Epithelial cell of esophagus (primary cell): ENCODE measurements around the gene TNFAIP2.

Experiments used
- DNase-seq: peaks from one replicate; pipeline ENCODE4 v3.0.0; 2010; ENCODE audit warnings: low read depth
- H3K4me3 ChIP-seq: 2 replicates; pipeline ENCODE4 v1.5.1; 2011; ENCODE audit warnings: mild to moderate bottlenecking, low read length, control low read depth
- TF ChIP-seq, protein P1 (sequence below): IDR thresholded peaks from 2 replicates; pipeline ENCODE4 v1.5.1; 2011; ENCODE audit warnings: low read depth, mild to moderate bottlenecking, low read length, control low read depth, inconsistent platforms; ENCODE audit not compliant: insufficient read depth; ENCODE audit errors: missing control alignments

The TNFAIP2 gene

DNA sequence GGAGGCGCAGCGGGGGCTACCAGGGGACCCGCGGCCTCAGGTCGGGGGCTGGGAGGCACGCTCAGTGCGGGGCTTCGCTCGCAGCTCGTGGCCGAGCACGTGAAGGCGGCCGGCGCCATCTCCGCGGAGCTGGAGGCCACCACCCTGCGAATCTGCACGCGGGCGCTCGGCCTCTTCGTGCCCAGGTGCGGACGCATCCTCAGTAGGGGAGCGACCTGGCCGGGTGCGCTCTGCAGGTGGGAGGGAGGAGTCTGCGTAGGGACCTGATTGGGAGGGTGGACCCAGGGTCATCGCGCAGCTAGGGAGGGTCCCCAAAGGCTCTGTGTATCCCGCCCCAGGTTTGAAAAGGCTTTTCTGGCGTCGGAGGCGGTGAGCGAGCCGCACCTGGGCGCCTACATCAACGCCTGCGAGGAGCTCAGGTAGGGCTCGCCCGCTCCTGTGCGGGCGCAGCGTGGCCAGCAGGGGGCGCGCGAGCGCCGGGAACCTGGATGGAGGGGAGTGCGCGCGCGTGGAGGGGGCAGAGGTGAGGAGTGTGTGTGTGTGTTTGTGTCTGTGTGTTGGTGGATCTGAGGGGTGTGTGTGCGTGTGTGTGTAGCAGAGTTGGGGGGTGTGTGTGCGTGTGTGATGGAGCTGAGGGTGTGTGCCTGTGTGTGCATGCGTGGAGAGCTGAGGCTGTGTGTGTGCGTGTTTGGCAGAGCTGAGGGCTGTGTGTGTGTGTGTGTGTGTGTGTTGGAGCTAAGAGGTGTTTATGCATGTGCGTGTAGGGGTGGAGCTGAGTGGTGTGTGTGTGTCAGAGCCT, 18.4 kb upstream of the TNFAIP2 start:
- peak; percentile 58 for DNase-seq
- TF ChIP-seq, protein P1, sequence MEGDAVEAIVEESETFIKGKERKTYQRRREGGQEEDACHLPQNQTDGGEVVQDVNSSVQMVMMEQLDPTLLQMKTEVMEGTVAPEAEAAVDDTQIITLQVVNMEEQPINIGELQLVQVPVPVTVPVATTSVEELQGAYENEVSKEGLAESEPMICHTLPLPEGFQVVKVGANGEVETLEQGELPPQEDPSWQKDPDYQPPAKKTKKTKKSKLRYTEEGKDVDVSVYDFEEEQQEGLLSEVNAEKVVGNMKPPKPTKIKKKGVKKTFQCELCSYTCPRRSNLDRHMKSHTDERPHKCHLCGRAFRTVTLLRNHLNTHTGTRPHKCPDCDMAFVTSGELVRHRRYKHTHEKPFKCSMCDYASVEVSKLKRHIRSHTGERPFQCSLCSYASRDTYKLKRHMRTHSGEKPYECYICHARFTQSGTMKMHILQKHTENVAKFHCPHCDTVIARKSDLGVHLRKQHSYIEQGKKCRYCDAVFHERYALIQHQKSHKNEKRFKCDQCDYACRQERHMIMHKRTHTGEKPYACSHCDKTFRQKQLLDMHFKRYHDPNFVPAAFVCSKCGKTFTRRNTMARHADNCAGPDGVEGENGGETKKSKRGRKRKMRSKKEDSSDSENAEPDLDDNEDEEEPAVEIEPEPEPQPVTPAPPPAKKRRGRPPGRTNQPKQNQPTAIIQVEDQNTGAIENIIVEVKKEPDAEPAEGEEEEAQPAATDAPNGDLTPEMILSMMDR = peak; percentile 73

GRCh38 chr14:103105580-103106150, 17.6 kb upstream of the TNFAIP2 start:
- no peak for DNase-seq
- H3K4me3 ChIP-seq = no peak overlapping the region
- TF ChIP-seq, protein P1 = peak; percentile 23

More for the DNA sequence above, 18.4 kb upstream of the TNFAIP2 start:
- H3K4me3 ChIP-seq = no peak overlapping the region

GRCh38 chr14:103107455-103107854, 15.8 kb upstream of the TNFAIP2 start:
- DNase-seq = no peak
- TF ChIP-seq, protein P1 = no peak
- no peak overlapping the region for H3K4me3 ChIP-seq

- no peak for DNase-seq
- no peak overlapping the region for H3K4me3 ChIP-seq
- TF ChIP-seq, protein P1 = no peak
Measured at GRCh38 chr14:103107941-103108748, 15.1 kb upstream of the TNFAIP2 start.

DNA sequence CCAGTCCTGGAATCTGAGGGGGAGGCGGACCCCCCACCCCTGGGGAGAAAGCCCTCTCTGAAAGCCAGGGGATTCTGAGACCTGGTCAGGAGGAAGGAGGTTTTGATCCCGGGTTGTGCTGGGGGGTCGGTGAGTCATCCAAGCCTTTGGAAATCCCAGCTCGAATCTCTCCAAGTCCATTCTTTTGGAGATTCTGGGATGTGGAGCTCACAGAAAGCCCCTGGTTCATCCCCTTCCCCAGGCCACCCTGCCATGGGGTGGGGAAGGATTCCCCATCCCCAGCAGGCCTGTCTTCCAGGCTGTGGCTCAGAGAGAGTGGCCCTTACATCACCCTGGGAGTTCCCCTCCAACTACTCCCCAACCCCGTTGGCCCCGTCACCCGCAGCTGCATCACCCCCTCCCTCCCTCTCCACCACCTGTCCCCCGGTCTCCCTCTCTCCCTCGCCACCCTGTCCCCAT, 14.5 kb upstream of the TNFAIP2 start:
- TF ChIP-seq, protein P1 = no peak
- no peak for DNase-seq
- no peak overlapping the region for H3K4me3 ChIP-seq

GRCh38 chr14:103109535-103110441, 13.5 kb upstream of the TNFAIP2 start:
- TF ChIP-seq, protein P1 = no peak
- no peak overlapping the region for H3K4me3 ChIP-seq
- no peak for DNase-seq
